ENCODE measurements around the gene PACS2.

DNA sequence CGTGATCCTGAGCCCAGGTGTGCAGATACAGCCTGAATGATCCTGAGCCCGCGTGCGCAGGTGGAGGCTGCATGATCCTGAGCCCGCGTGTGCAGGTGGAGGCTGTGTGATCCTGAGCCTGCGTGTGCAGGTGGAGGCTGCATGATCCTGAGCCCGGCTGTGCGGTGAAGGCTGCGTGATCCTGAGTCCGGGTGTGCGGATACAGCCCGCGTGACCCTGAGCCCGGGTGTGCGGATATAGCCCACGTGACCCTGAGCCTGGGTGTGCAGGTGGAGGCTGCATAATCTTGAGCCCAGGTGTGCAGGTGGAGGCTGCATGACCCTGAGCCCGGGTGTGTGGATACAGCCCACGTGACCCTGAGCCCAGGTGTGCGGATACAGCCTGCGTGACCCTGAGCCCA, 34.0 kb upstream of the PACS2 start:
- TF ChIP-seq CTCF (IDR thresholded peaks at IDR 0.05) (no peak), POLR2A (IDR thresholded peaks at IDR 0.05) (no peak)

Measured in testis (tissue), 2 donors.